NOMO-1 treated with DMSO at 0.1 percent for 48 hours (cell line): Measurements from ENCODE around the gene GNL1.
"Not testable (repeated sequence)": the region's sequence is repeated elsewhere in the genome, so short reads cannot be mapped to it uniquely, and the experiment has no call there.

Experiments used
- DNase-seq: peaks from one replicate; lab custom pipeline; 2025; ENCODE audit not compliant: unreplicated experiment; lab: John Stamatoyannopoulos, UW

Gene GNL1

GRCh38 chr6:30500421-30501355 is 55.6 kb downstream of the GNL1 start:
- no peak for DNase-seq

- DNase-seq, result not testable (repeated sequence)
These were observed 57.6 kb downstream of the GNL1 start for GRCh38 chr6:30498705-30499104.

- DNase-seq, result no peak
These were observed 58.6 kb downstream of the GNL1 start for GRCh38 chr6:30497714-30498113.

- not testable (repeated sequence) for DNase-seq
These were observed 59.1 kb downstream of the GNL1 start for GRCh38 chr6:30497261-30497599.

- no peak for DNase-seq
These were observed 60.3 kb downstream of the GNL1 start for GRCh38 chr6:30495993-30496392.

- not testable (repeated sequence) for DNase-seq
These were observed 61.2 kb downstream of the GNL1 start for GRCh38 chr6:30495060-30495459.

GRCh38 chr6:30494291-30494861 is 61.9 kb downstream of the GNL1 start:
- DNase-seq, result no peak

GRCh38 chr6:30493643-30494250 is 62.5 kb downstream of the GNL1 start:
- DNase-seq, result no peak

- no peak for DNase-seq
These were observed 64.0 kb downstream of the GNL1 start for GRCh38 chr6:30491991-30492952.
